Kidney (tissue), 14 donors: Measurements from ENCODE around the gene PAFAH1B1. TPM values are rescaled to one million over a fixed set of nuclear protein-coding genes. Genes with fewer than 3 reads are reported as not detected.

Experiments
- DNase-seq, 5 donors: peaks; one replicate each; pipeline ENCODE4 v3.0.0-alpha.2; 2013 to 2020
- FAIRE-seq: peaks from 2 replicates; lab custom pipeline; 2012; peaks lifted over from hg19 to GRCh38; lab: Jason Lieb, UNC
- H3K27ac ChIP-seq, 2 donors: one replicate each; pipeline ENCODE4 v1.7.0; 2013; ENCODE audit warnings: low read depth in 2 of 2, low read length in 2 of 2, inconsistent platforms in 1 of 2
- H3K27me3 ChIP-seq: one replicate; pipeline ENCODE4 v1.7.1; 2013; ENCODE audit warnings: low read length, inconsistent platforms; ENCODE audit not compliant: control insufficient read depth, insufficient read depth
- H3K36me3 ChIP-seq, 3 donors: one replicate each; pipeline versions ENCODE4 v1.7.0 to v1.7.1; 2013; ENCODE audit warnings: low read length in 3 of 3, control low read depth in 1 of 3, inconsistent platforms in 1 of 3; ENCODE audit not compliant: insufficient read depth in 3 of 3, control insufficient read depth in 2 of 3
- H3K4me1 ChIP-seq, 3 donors: one replicate each; pipeline versions ENCODE4 v1.7.0 to v1.7.1; 2013; ENCODE audit warnings: low read length in 3 of 3, inconsistent platforms in 1 of 3, low read depth in 1 of 3; ENCODE audit not compliant: control insufficient read depth in 2 of 3, insufficient read depth in 2 of 3
- H3K4me3 ChIP-seq, 3 donors: one replicate each; pipeline versions ENCODE4 v1.7.0 to v1.8.1; 2013; ENCODE audit warnings: low read length in 3 of 3, control low read depth in 1 of 3, inconsistent platforms in 1 of 3
- H3K9ac ChIP-seq, 3 donors: one replicate each; pipeline versions ENCODE4 v1.7.0 to v1.7.1; 2013; ENCODE audit warnings: low read length in 3 of 3, control low read depth in 1 of 3, inconsistent platforms in 1 of 3
- H3K9me3 ChIP-seq, 3 donors: one replicate each; pipeline versions ENCODE4 v1.7.0 to v1.7.1; 2013; ENCODE audit warnings: low read length in 3 of 3, control low read depth in 1 of 3, inconsistent platforms in 1 of 3; ENCODE audit not compliant: control insufficient read depth in 2 of 3, insufficient read depth in 1 of 3
- intact Hi-C: fragments of 100-400 bp; cut with DNase I; formaldehyde crosslinking; loops from one replicate; pipeline ENCODE4 v1.11.1; 2022
- polyA plus RNA-seq: library from polyadenylated mRNA; stranded (reverse); fragments of 350-450 nt; fragmentation: Illumina TruSeq; extraction: RNeasy Lipid Tissue Mini Kit (QIAGEN cat#74804); gene quantifications from one replicate; pipeline ENCODE4 v1.2.3, GENCODE V29; 2014; ENCODE audit warnings: low read depth, low replicate concordance; ENCODE audit not compliant: insufficient read depth
- total RNA-seq: library from RNA; stranded (reverse); fragmentation: NEBNext Ultra II Directional; extraction: Animal tissue kit (Norgen Biotek cat#: 25700); gene quantifications from one replicate; pipeline ENCODE4 v1.2.1, GENCODE V29; 2021
- TF ChIP-seq, protein P1 (sequence below): IDR thresholded peaks from 3 replicates; pipeline ENCODE4 v1.5.1; 2012; ENCODE audit warnings: mild to moderate bottlenecking, moderate library complexity, borderline replicate concordance; ENCODE audit not compliant: insufficient read depth; ENCODE audit errors: extremely low read depth
- donor health status: control.
- donor health status: control.
- donor health status: control.
- donor health status: control.
- donor health status: control.
- donor health status: DM: yes; HTN: yes; CAD: no.
- donor health status: Normal renal cell carcinoma (clear cell type).

The PAFAH1B1 gene
- total and polyA plus RNA-seq, 2 donors from 2014 or later, result 46.7 to 125 TPM

- H3K9ac ChIP-seq, result no peak overlapping the region
- H3K9me3 ChIP-seq, result no peaks in the 10 kb centered on the region
- DNase-seq (no peak), FAIRE-seq (no peak)
- no peaks in the 10 kb centered on the region for H3K27me3 ChIP-seq
- H3K4me3 ChIP-seq, result no peak overlapping the region
- H3K27ac ChIP-seq, result no peak overlapping the region
- intact Hi-C loops, result no loop called here
- peaks cover 9 to 48% (median 39%) of the 10 kb centered on the region in 3 donors for H3K36me3 ChIP-seq
- TF ChIP-seq, protein P1, sequence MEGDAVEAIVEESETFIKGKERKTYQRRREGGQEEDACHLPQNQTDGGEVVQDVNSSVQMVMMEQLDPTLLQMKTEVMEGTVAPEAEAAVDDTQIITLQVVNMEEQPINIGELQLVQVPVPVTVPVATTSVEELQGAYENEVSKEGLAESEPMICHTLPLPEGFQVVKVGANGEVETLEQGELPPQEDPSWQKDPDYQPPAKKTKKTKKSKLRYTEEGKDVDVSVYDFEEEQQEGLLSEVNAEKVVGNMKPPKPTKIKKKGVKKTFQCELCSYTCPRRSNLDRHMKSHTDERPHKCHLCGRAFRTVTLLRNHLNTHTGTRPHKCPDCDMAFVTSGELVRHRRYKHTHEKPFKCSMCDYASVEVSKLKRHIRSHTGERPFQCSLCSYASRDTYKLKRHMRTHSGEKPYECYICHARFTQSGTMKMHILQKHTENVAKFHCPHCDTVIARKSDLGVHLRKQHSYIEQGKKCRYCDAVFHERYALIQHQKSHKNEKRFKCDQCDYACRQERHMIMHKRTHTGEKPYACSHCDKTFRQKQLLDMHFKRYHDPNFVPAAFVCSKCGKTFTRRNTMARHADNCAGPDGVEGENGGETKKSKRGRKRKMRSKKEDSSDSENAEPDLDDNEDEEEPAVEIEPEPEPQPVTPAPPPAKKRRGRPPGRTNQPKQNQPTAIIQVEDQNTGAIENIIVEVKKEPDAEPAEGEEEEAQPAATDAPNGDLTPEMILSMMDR, result no peak
- H3K4me1 ChIP-seq, result no peaks in the 10 kb centered on the region
Observed at GRCh38 chr17:2680961-2681360, 87.5 kb downstream of the PAFAH1B1 start.

GRCh38 chr17:2681650-2682049 is 88.2 kb downstream of the PAFAH1B1 start:
- Histone ChIP-seq H3K36me3 (peaks cover 9 to 48% (median 39%) of the 10 kb centered on the region in 3 donors), H3K9me3 (no peaks in the 10 kb centered on the region), H3K27me3 (no peaks in the 10 kb centered on the region), H3K4me1 (no peaks in the 10 kb centered on the region), H3K4me3 (no peak overlapping the region), H3K9ac (no peak overlapping the region), H3K27ac (no peak overlapping the region)
- TF ChIP-seq, protein P1, result no peak
- FAIRE-seq (no peak), DNase-seq (peak in 1 of 5 donors; percentile 17)
- intact Hi-C loops, result no loop called here

- intact Hi-C loops, result no loop called here
- H3K9ac ChIP-seq, result no peak overlapping the region
- H3K36me3 ChIP-seq, result peaks cover 9 to 48% (median 37%) of the 10 kb centered on the region in 3 donors
- H3K4me1 ChIP-seq, result no peaks in the 10 kb centered on the region
- FAIRE-seq (no peak), DNase-seq (no peak)
- TF ChIP-seq, protein P1, result no peak
- no peak overlapping the region for H3K27ac ChIP-seq
- no peak overlapping the region for H3K4me3 ChIP-seq
- H3K9me3 ChIP-seq, result no peaks in the 10 kb centered on the region
- no peaks in the 10 kb centered on the region for H3K27me3 ChIP-seq
Observed at GRCh38 chr17:2682176-2682938, 88.9 kb downstream of the PAFAH1B1 start.

DNA sequence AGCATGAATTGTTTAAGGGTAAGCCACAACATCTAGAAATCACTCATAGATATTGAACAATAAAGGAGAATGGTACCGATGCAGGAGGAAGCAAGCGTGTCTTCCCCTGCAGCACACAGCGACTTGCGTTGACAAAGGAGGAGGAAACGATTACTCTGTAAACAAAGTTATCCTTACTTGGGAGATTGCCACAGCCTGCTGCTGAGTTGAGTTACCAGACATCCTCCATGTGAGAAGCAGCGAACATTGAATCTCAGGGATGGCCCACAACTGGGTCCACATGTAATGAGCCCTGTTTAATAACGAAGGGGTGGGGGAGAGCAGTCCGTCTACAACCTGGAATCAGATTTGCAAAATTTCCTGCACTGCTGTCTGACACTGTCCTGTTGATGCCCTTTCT is 90.5 kb downstream of the PAFAH1B1 start:
- intact Hi-C loops, result no loop called here
- TF ChIP-seq, protein P1, result no peak
- no peak overlapping the region for H3K27ac ChIP-seq
- no peaks in the 10 kb centered on the region for H3K4me1 ChIP-seq
- no peaks in the 10 kb centered on the region for H3K27me3 ChIP-seq
- peaks cover 6 to 45% (median 31%) of the 10 kb centered on the region in 3 donors for H3K36me3 ChIP-seq
- no peaks in the 10 kb centered on the region for H3K9me3 ChIP-seq
- DNase-seq, result no peak
- H3K9ac ChIP-seq, result no peak overlapping the region
- no peak for FAIRE-seq
- no peak overlapping the region for H3K4me3 ChIP-seq
